HCT116 (cell line): ENCODE measurements around the gene SYNGR3.

Experiments used
- CEBPB ChIP-seq: IDR thresholded peaks from 2 replicates; pipeline ENCODE4 v1.6.1; 2012; ENCODE audit warnings: low read depth
- CTCF ChIP-seq, 3 experiments: fragments of 200-600 bp in 1 of 3; sonication (generic) in 1 of 3; IDR thresholded peaks in 2 of 3; conservative IDR thresholded peaks in 1 of 3; 2 replicates each; pipeline ENCODE4 v1.5.1; 2012 to 2017; ENCODE audit warnings: low read depth in 2 of 3, low read length in 2 of 3, antibody characterized with exemption in 1 of 3, borderline replicate concordance in 1 of 3, control low read depth in 1 of 3, mild to moderate bottlenecking in 1 of 3, mixed read lengths in 1 of 3, mixed run types in 1 of 3, moderate library complexity in 1 of 3; ENCODE audit not compliant: insufficient read depth in 1 of 3
- EZH2 ChIP-seq: fragments of 200-600 bp; sonication (generic); IDR thresholded peaks from 2 replicates; pipeline ENCODE4 v1.6.1; 2017; ENCODE audit warnings: antibody characterized with exemption, mixed run types
- EZH2phosphoT487 ChIP-seq: fragments of 200-600 bp; IDR thresholded peaks from 2 replicates; pipeline ENCODE4 v1.6.1; 2018; ENCODE audit warnings: antibody characterized with exemption, borderline replicate concordance
- JUND ChIP-seq: IDR thresholded peaks from 2 replicates; pipeline ENCODE4 v1.6.1; 2012
- POLR2A ChIP-seq: IDR thresholded peaks from 2 replicates; pipeline ENCODE4 v1.7.0; 2011; ENCODE audit warnings: borderline replicate concordance; ENCODE audit not compliant: insufficient read depth, insufficient read length; ENCODE audit errors: extremely low read depth
- POLR2AphosphoS5 ChIP-seq: IDR thresholded peaks from 2 replicates; pipeline ENCODE4 v1.6.1; 2011; ENCODE audit warnings: mild to moderate bottlenecking, low read depth, low read length, moderate library complexity
- RAD21 ChIP-seq: IDR thresholded peaks from 2 replicates; pipeline ENCODE4 v1.6.1; 2012; ENCODE audit warnings: low read depth, mild to moderate bottlenecking
- REST ChIP-seq: IDR thresholded peaks from 2 replicates; pipeline ENCODE4 v1.6.1; 2012; ENCODE audit warnings: low read depth
- SRF ChIP-seq: IDR thresholded peaks from 2 replicates; pipeline ENCODE4 v1.6.1; 2012; ENCODE audit warnings: low read depth
- ZBTB33 ChIP-seq: IDR thresholded peaks from 2 replicates; pipeline ENCODE4 v1.6.1; 2011; ENCODE audit warnings: mild to moderate bottlenecking, low read length, moderate library complexity; ENCODE audit not compliant: insufficient replicate concordance; ENCODE audit errors: extremely low read depth

GRCh38 chr16:2015117-2015946 lies 25.6 kb downstream of the SYNGR3 start:
- TF ChIP-seq RAD21, result no peak
- TF ChIP-seq SRF, result no peak
- TF ChIP-seq JUND, result no peak
- TF ChIP-seq POLR2AphosphoS5, result no peak; the same call in 1 of the 2 replicates
- TF ChIP-seq EZH2, result no peak
- TF ChIP-seq CTCF (IDR thresholded peaks at IDR 0.05 in 2 of 3, conservative IDR thresholded peaks at IDR 0.05 in 1 of 3; ENCODE audit: borderline replicate concordance in 1 of 3, insufficient read depth in 1 of 3, low read depth in 2 of 3, low read length in 2 of 3), result no peak
- no peak for TF ChIP-seq ZBTB33
- TF ChIP-seq CEBPB, result no peak
- no peak for TF ChIP-seq EZH2phosphoT487
- no peak for TF ChIP-seq POLR2A
- no peak for TF ChIP-seq REST
